SK-N-SH (cell line): ENCODE data around the gene HOXD10. TPM values are rescaled to one million over a fixed set of nuclear protein-coding genes. Genes with fewer than 3 reads are reported as not detected.
A peak's percentile ranks its signal among the peaks of the same experiment; 100 is the strongest.

Source experiments
- CTCF ChIA-PET: fragments of 300-600, 350-600 bp; formaldehyde crosslinking; extraction: SDS; loops from one replicate; lab custom pipeline; 2021; lab: Yijun Ruan, JAX
- POLR2A ChIA-PET: fragments of 350-600 bp; sonication (Branson Sonifier 250); formaldehyde crosslinking; extraction: SDS; loops from one replicate; lab custom pipeline; 2020; ENCODE audit warnings: antibody characterized with exemption, inconsistent platforms; lab: Yijun Ruan, JAX
- DNase-seq: peaks from one replicate; pipeline ENCODE4 v3.0.0; 2012
- H2AFZ ChIP-seq: fragments of 200-600 bp; sonication (generic); 2 replicates; pipeline ENCODE4 v1.8.1; 2016; ENCODE audit warnings: antibody characterized with exemption, mild to moderate bottlenecking, low read depth
- H3F3A ChIP-seq: fragments of 200-600 bp; sonication (generic); replicated peaks from 2 replicates; pipeline ENCODE3; 2016; ENCODE audit warnings: antibody characterized with exemption, mild to moderate bottlenecking; ENCODE audit not compliant: insufficient read depth
- H3K27ac ChIP-seq, 2 experiments: fragments of 200-500 bp in 1 of 2; fragments of 200-600 bp in 1 of 2; sonication (Bioruptor generic) in 1 of 2; sonication (generic), shearing (Covaris generic) in 1 of 2; 2 replicates each; pipeline versions ENCODE4 v1.5.1 to v1.6.1; 2014 to 2016; ENCODE audit warnings: low read depth in 2 of 2, inconsistent platforms in 1 of 2, low read length in 1 of 2, mild to moderate bottlenecking in 1 of 2, mixed read lengths in 1 of 2
- H3K27me3 ChIP-seq: fragments of 200-600 bp; sonication (generic), shearing (Covaris generic); 2 replicates; pipeline ENCODE4 v1.6.1; 2016; ENCODE audit warnings: mixed run types; ENCODE audit not compliant: insufficient read depth
- H3K36me3 ChIP-seq, 2 experiments: fragments of 200-500 bp in 1 of 2; fragments of 200-600 bp in 1 of 2; sonication (Bioruptor generic) in 1 of 2; sonication (generic) in 1 of 2; replicated peaks in 1 of 2; 2 replicates each; pipeline versions ENCODE3 to v1.5.1; 2014 to 2016; ENCODE audit warnings: low read length in 1 of 2, mild to moderate bottlenecking in 1 of 2; ENCODE audit not compliant: insufficient read depth in 2 of 2, control insufficient read depth in 1 of 2
- H3K4me1 ChIP-seq, 2 experiments: fragments of 200-500 bp in 1 of 2; fragments of 200-600 bp in 1 of 2; sonication (Bioruptor generic) in 1 of 2; sonication (generic), shearing (Covaris generic) in 1 of 2; 2 replicates each; pipeline versions ENCODE4 v1.5.1 to v1.6.1; 2014 to 2016; ENCODE audit warnings: low read depth in 1 of 2, low read length in 1 of 2, mixed run types in 1 of 2; ENCODE audit not compliant: insufficient read depth in 2 of 2, control insufficient read depth in 1 of 2
- H3K4me2 ChIP-seq: fragments of 200-600 bp; sonication (generic), shearing (Covaris generic); 2 replicates; pipeline ENCODE4 v1.6.1; 2017; ENCODE audit warnings: mixed run types
- H3K4me3 ChIP-seq, 2 experiments: fragments of 200-500 bp in 1 of 2; fragments of 200-600 bp in 1 of 2; sonication (Bioruptor generic) in 1 of 2; sonication (generic), shearing (Covaris generic) in 1 of 2; 2 replicates each; pipeline versions ENCODE4 v1.5.1 to v1.8.1; 2014 to 2016; ENCODE audit warnings: low read depth in 2 of 2, inconsistent platforms in 1 of 2, low read length in 1 of 2, mild to moderate bottlenecking in 1 of 2, mixed read lengths in 1 of 2, moderate library complexity in 1 of 2
- H3K79me2 ChIP-seq: fragments of 200-600 bp; sonication (generic); 2 replicates; pipeline ENCODE4 v1.8.1; 2017; ENCODE audit warnings: mild to moderate bottlenecking; ENCODE audit not compliant: insufficient read depth
- H3K9ac ChIP-seq: fragments of 200-600 bp; sonication (generic); 2 replicates; pipeline ENCODE4 v1.6.1; 2017; ENCODE audit warnings: mixed run types
- H3K9me2 ChIP-seq: fragments of 200-600 bp; sonication (generic); 2 replicates; pipeline ENCODE4 v1.6.1; 2017; ENCODE audit warnings: mixed run types
- H3K9me3 ChIP-seq: fragments of 200-600 bp; sonication (generic); 2 replicates; pipeline ENCODE4 v1.6.1; 2017; ENCODE audit warnings: mixed run types, mild to moderate bottlenecking, moderate library complexity
- H4K20me1 ChIP-seq: fragments of 200-600 bp; sonication (generic); 2 replicates; pipeline ENCODE4 v1.6.1; 2017; ENCODE audit warnings: mild to moderate bottlenecking, mixed run types; ENCODE audit not compliant: insufficient read depth
- ELF1 ChIP-seq: IDR thresholded peaks from 2 replicates; pipeline ENCODE4 v1.4.0; 2012
- EP300 ChIP-seq, 2 experiments: IDR thresholded peaks; 2 replicates each; pipeline versions ENCODE4 v1.4.0 to v1.6.1; 2012; ENCODE audit warnings: borderline replicate concordance in 1 of 2, low read depth in 1 of 2, low read length in 1 of 2
- FOXM1 ChIP-seq: IDR thresholded peaks from 2 replicates; pipeline ENCODE4 v1.4.0; 2012; ENCODE audit warnings: low read depth, mild to moderate bottlenecking
- GATA2 ChIP-seq: sonication (generic); formaldehyde crosslinking; IDR thresholded peaks from 2 replicates; pipeline ENCODE4 v1.5.0; 2020; ENCODE audit warnings: mild to moderate bottlenecking, missing genetic modification reagents
- PBX3 ChIP-seq: IDR thresholded peaks from 2 replicates; pipeline ENCODE4; 2012
- RAD21 ChIP-seq: IDR thresholded peaks from 2 replicates; pipeline ENCODE4 v1.6.1; 2012; ENCODE audit warnings: mild to moderate bottlenecking, low read length
- REST ChIP-seq: IDR thresholded peaks from 2 replicates; pipeline ENCODE4 v1.6.1; 2012; ENCODE audit warnings: mild to moderate bottlenecking, low read depth, low read length, moderate library complexity
- USF1 ChIP-seq: IDR thresholded peaks from 2 replicates; pipeline ENCODE4 v1.4.0; 2012; ENCODE audit warnings: low read depth, borderline replicate concordance
- YY1 ChIP-seq: IDR thresholded peaks from 2 replicates; pipeline ENCODE4 v1.4.0; 2012; ENCODE audit warnings: low read depth, mild to moderate bottlenecking
- WGBS: methylation state at CpG from one replicate; pipeline ENCODE4 v1.1.6; 2017; ENCODE audit warnings: low lambda C conversion rate; 5-methylcytosine and 5-hydroxymethylcytosine counted together
- polyA plus RNA-seq, 3 experiments: library from polyadenylated mRNA; depleted of rRNA; stranded (reverse); fragments of >200 nt; gene quantifications; 2 replicates each; pipeline ENCODE4 v1.2.3, GENCODE V29; 2012

The HOXD10 gene
- polyA plus RNA-seq, 1 of the 3 experiments (the other 2 are of a cell fraction) = 0.10 TPM

GRCh38 chr2:176079285-176079830 lies 37.2 kb upstream of the HOXD10 start:
- H3F3A ChIP-seq = peaks cover 3% of the 10 kb centered on the region
- 47% methylated on average over 30 of the region's 30 CpGs for WGBS
- H3K27ac ChIP-seq = no peak overlapping the region
- H3K9me2 ChIP-seq = no peaks in the 10 kb centered on the region
- no peaks in the 10 kb centered on the region for H3K79me2 ChIP-seq
- no peak overlapping the region for H3K9ac ChIP-seq
- H3K36me3 ChIP-seq = no peaks in the 10 kb centered on the region
- no peak overlapping the region for H2AFZ ChIP-seq
- ChIA-PET POLR2A (interaction anchor here (0.6 kb wide), 1 partner anchor 43 kb away, joined by 3 read pairs; no protein-coding TSS in a partner anchor), CTCF (interaction anchor here (0.7 to 12.1 kb wide), 42 partner anchors 8 to 877 kb away, joined by 3 to 262 read pairs (median 4); partner anchors contain the start of genes HOXD13 and LNPK)
- H3K4me2 ChIP-seq = peak overlapping the region; percentile 15; the same call in 1 of the 2 replicates
- H4K20me1 ChIP-seq = peaks cover 17% of the 10 kb centered on the region; the same call in 1 of the 2 replicates
- H3K4me1 ChIP-seq = peaks cover 0 to 21% of the 10 kb centered on the region in 2 experiments; a peak in 1 of 4 replicates
- peak overlapping the region; percentile 19 to 52; a peak in 1 of 4 replicates for H3K4me3 ChIP-seq
- TF ChIP-seq REST = no peak
- TF ChIP-seq RAD21 = no peak
- no peak for TF ChIP-seq YY1
- no peak for TF ChIP-seq PBX3
- no peak for TF ChIP-seq FOXM1
- TF ChIP-seq USF1 = no peak
- TF ChIP-seq EP300 (IDR thresholded peaks at IDR 0.05; ENCODE audit: borderline replicate concordance in 1 of 2, low read depth in 1 of 2, low read length in 1 of 2) = no peak
- no peak for TF ChIP-seq GATA2 (CRISPR knock-in tag)
- TF ChIP-seq ELF1 = no peak
- H3K9me3 ChIP-seq = no peaks in the 10 kb centered on the region
- peak; percentile 52 for DNase-seq
- H3K27me3 ChIP-seq = peaks cover 64% of the 10 kb centered on the region
